NCI-H2029 (cell line): ENCODE results near the gene APOBEC3H.
"Not testable (repeated sequence)": the region's sequence is repeated elsewhere in the genome, so short reads cannot be mapped to it uniquely, and the experiment has no call there.

Experiments
- DNase-seq: peaks from one replicate; lab custom pipeline; 2025; lab: John Stamatoyannopoulos, UW

Gene APOBEC3H

DNA sequence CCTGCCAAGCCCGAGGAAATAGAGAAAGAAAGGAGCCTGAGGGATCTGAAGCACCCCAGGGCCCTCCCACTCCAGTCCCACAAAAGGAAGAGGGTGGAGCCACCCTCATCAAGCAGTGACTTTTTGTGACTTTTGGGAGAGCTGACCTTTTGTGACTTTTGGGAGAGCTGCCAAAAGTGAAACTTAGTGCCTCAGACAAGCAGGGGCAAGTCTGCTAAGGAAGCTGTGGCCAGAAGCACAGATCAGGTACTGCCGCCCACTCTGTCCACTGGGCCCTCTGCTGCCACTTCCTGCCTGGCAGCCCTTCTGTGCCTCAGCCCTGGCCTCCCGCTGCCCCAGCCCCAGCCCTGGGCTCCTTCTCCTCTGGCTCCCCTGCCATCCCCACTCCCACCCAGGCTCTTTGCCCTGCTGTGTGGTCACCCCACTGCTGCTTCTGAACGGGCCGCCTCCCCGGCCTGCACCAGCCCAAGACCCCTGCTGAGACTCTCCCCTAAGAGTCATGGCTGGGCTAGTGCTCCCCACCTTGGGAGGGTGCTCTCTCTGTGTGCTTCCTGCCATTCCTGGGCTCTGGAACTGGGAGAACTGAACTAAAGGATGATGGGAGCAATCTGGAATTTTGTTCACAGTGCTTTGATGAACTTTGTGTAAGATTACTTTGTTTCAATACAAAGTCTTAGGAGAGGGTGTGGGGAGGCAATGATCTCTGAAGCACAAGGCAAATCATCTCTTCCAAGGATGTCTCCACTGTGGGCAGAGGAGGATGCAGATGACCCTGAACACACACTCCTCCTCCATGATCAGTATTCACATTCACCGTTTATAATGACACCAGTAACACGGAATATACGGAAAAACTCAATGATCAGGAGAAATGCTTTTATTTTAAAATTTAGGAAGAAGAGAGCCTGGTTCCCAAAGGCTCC is at the start of gene APOBEC3H:
Gene APOBEC3H (plus strand): TSS at position 147 of the 923 bp plus-strand sequence. CDS start 3,035 bp downstream, outside the sequence.
- DNase-seq: no peak

DNA sequence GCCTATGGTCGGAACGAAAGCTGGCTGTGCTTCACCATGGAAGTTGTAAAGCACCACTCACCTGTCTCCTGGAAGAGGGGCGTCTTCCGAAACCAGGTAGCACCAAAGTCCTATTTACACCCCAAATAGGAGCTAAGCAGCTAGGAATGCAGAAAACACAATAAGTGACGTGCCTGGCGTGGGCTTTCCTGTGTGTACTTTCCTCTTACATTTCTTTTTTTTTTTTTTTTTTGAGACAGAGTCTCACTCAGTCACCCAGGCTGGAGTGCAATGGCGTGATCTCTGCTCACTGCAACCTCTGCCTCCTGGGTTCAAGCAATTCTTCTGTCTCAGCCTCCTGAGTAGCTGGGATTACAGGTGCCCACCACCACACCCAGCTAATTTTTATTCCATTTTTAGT is 47.6 kb upstream of the APOBEC3H start:
- not testable (repeated sequence) for DNase-seq

DNA sequence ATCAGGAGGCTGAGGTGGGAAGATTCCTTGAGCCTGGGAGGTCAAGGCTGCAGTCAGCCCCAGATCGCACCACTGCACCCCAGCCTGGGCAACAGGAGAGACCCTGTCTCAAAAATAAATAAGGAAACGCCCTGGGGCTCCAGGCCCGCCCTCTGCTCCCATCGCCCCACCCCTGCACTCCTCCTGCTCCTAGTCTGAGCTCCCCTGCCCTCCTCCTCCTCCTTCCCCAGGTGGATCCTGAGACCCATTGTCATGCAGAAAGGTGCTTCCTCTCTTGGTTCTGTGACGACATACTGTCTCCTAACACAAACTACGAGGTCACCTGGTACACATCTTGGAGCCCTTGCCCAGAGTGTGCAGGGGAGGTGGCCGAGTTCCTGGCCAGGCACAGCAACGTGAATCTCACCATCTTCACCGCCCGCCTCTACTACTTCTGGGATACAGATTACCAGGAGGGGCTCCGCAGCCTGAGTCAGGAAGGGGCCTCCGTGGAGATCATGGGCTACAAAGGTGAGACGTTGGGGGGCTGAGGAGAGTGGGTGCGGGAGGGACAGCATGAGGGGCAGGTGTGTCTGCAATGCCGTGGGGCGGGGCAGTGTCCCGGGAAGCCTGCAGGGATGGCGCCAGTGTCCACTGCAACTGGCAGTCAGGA is 45.1 kb upstream of the APOBEC3H start:
- not testable (repeated sequence) for DNase-seq

DNA sequence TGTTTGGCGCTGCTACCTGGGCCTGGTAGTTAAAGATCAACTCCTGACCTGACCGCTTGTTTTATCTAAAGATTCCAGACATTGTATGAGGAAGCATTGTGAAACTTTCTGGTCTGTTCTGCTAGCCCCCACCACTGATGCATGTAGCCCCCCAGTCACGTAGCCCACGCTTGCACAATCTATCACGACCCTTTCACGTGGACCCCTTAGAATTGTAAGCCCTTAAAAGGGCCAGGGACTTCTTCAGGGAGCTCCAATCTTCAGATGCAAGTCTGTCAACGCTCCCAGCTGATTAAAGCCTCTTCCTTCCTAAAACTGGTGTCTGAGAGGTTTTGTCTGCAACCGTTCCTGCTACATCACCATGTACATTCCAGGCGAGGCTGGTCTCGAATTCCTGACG is 41.4 kb upstream of the APOBEC3H start:
- DNase-seq: no peak

DNA sequence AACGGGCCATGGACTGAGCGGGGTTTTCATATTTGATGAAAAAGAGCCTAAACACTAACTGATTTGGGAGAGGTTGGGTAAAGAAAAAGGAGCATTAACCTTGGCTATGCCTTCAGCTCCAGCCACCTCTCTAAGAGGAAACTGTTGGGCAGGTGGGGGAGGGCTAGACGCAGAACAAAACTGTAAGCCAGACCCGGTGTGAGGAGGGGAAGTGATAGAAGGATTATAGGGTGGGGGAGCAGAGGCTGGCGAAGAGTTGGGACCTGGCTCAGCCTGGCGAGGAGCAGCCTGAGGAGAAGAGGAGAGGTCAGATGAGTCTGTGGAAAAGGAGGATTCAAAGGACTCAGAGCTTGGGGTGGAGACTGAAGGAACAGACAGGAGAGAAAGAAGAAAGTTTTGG is 35.8 kb upstream of the APOBEC3H start:
- DNase-seq: not testable (repeated sequence)

DNA sequence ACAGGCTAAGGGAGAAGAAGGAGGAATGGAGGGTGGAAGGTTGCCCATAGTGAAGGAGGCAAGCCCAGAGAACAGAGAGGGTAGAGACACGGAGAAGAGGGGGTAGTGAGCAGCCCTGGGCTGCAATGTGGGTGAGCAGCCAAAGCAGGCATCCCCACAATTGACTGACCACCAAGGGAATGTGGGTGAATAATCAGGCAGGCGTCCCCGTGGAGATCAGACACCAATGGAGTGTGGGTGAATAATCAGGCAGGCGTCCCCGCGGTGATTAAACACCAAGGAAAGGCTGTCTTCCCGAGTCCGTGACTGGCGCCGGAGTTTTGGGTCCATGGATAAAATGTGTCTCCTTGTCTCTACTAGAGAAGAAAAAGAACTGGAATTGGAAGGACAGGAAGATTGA is 35.1 kb upstream of the APOBEC3H start:
- DNase-seq: not testable (repeated sequence)

DNA sequence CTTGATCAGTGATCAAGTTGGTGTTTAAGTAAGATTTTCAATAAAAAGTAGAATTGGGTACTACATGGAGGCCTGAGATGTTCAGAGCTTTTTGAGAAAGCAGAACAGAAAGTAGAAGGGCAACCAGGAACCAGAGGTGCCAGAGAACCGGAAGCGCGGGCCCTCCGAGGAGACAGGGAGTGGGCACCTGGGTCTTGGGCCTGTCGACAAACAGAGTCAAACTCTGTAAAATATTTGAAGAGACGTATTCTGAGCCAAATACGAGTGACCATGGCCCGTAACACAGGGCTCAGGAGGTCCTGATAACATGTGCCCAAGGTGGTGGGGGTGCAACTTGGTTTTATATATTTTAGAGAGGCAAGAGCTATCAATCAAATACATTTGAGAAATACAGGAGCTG is 33.1 kb upstream of the APOBEC3H start:
- DNase-seq: not testable (repeated sequence)

DNA sequence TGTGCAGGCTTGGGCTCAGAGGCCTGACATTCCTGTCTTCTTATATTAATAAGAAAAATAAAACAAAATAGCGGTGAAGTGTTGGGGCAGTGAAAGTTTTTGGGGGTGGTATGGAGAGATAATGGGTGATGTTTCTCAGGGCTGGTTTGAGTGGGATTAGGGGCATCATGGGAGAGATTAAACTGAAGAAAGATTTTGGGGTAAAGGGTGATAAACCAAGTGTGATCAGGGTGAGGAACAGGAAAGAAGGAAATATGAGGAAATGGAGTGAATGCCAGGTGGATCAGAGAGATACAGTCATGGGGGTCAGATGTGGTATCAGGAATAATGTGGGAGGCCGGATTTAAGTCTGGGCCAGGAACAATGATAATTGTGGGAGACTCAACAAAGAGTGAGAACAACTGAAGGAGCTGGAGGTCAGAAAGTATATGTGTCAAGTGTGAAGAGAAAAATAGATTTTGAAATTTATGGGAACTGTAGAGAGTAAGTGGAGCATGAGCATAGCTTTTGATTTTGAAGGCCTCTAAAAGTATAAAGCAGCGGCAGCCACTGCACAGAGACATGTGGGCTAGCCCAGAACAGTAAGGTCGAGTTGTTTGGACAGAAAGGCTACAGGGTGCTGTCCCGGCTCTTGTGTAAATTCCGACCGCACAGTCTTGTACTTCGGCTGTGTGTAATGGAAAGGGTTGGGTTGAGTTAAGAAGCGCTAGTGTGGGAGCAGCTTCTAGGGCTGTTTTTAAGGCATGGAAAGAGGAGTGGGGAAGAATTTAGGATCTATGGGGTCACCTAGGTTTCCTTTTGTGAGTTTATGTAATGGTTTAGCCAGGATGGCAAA is 30.4 kb upstream of the APOBEC3H start:
- DNase-seq: not testable (repeated sequence)

DNA sequence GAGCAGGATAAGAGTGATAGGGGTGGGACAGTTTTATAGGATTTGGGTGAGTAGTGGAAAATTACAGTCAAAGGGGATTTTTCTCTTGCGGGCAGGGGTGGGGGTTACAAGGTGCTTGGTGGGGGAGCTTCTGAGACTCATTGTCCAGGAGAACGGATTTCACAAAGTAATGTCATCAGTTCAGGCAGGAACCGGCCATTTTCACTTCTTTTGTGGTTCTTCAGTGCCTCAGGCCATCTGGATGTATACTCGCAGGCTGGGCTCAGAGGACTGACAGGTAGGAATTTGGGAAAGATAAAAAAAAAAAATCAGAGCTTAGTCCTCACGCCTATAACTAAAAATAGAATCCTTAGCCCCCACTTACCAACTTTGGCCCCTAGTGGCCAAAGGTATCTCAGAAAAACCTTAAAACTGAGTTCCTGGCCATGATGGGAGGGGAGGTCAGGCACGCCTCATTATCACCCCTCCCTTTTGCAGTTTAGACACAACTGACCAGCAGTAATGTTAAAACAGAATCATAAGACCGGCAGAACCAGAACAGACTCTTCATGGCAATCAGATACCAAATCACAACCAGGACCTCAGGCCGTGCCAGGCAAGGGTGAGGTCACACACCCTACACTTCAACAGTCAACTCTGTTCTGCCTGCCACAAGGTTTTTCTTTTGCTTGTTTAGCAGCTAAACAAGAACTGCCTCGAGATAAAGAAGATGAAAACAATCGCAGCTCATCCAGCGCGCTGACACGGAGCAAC is 28.8 kb upstream of the APOBEC3H start:
- no peak for DNase-seq

DNA sequence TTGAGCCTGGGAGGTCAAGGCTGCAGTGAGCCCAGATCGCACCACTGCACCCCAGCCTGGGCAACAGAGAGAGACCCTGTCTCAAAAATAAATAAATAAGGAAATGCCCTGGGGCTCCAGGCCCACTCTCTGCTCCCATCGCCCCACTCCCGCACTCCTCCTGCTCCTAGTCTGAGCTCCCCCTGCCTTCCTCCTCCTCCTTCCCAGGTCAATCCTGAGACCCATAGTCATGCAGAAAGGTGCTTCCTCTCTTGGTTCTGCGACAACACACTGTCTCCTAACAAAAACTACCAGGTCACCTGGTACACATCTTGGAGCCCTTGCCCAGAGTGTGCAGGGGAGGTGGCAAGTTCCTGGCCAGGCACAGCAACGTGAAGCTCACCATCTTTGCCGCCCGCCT is 26.9 kb upstream of the APOBEC3H start:
- DNase-seq: no peak

DNA sequence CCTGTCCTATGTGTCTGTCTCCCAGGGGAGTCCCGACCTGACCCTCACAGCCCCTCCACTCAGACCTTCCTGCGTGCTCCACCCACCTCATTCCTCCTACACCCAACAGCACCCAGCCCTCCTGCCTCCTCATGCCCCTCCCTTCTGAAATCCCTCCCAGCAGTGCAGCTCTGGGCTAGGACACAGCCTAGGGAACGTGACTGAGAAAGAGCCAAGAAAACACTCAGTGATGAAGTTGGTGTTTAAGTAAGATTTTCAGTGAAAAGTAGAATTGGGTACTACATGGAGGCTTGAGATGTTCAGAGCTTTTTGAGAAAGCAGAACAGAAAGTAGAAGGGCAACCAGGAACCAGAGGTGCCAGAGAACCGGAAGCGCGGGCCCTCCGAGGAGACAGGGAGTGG is 24.5 kb upstream of the APOBEC3H start:
- not testable (repeated sequence) for DNase-seq

DNA sequence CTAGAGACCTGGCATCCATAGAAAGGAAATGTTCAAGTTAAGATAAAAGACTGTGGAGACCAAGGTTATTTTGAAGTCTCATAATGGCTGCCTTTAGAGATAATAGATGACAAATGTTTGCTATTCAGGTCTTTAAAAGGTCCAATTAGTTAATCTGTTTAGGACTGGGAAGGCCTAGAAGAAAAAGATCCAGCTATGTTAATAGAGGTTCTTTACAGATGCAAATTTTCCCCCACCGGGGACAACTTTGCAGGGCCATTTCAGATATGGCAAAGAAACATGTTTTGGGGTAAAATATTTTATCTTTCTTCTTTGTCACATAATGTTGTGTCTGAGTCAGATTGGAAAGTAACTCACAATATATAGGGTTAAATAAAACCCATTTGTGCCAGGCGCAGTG is 23.1 kb upstream of the APOBEC3H start:
- DNase-seq: no peak

DNA sequence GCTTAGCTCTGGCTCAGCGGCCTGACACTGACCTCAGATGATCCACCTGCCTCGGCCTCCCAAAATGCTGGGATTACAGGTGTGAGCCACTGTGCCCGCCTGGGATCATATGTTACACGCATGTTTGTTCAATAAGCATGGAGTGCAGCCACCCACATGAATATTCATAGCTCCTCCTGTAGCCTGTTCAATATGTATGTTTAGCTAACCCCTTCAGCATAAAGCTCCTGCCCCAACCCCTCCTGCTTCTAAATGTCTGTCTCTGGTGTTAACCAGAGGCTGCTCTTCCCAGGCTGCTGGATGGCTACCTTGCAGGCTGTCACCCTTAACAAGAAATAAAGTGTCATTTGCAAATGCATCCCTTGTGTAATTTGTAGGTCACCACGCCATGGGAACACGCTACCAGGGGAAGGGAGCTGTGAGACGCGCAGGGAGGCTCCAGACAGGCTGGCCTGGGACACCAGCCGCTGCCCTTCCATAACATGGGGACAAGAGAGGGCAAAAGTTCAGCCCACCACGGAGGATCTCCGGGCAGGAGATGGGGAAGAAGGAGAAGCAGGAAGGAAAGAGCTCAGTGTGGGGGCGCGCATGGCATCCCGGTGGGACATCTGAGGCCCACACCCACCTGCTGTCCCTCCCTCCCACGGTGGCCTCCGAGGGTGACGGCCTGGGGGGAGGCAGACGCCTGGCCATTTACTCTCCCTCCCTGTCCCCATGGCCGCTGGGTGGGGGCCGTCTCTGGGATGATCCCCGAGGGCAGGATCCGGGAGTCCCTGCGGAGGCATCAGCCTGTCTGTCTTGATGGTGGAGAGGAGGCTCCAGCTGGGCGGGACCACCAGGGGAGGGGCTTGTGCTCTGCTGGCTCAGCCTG is 20.7 kb upstream of the APOBEC3H start:
- not testable (repeated sequence) for DNase-seq

DNA sequence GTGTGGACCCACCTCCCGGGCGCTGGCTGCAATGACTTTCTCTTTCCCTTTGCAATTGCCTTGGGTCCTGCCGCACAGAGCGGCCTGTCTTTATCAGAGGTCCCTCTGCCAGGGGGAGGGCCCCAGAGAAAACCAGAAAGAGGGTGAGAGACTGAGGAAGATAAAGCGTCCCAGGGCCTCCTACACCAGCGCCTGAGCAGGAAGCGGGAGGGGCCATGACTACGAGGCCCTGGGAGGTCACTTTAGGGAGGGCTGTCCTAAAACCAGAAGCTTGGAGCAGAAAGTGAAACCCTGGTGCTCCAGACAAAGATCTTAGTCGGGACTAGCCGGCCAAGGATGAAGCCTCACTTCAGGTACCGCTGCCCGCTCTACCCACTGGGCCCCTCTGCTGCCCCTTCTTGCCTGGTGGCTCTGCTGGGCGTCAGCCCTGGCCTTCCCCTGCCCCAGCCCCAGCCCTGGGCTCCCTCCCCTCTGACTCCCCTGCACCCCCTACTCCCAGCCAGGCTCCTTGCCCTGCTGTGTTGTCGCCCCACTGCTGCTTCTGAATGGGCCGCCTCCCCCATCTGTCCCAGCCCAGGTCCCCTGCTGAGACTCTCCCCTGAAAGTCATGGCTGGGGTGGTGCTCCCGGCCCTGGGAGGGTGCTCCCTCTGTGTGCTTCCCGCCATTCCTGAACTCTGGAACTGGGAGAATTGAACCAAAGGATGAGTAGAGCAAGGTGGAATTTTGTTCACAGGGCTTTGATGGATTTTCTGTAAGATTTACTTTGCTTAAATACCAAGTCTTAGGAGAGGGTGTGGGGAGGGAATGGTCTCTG is 19.8 kb upstream of the APOBEC3H start, which contains the start of gene APOBEC3G:
Gene APOBEC3G (plus strand): TSS at position 250 of the 815 bp plus-strand sequence. CDS start 87 bp downstream, at position 337.
- DNase-seq: not testable (repeated sequence)

DNA sequence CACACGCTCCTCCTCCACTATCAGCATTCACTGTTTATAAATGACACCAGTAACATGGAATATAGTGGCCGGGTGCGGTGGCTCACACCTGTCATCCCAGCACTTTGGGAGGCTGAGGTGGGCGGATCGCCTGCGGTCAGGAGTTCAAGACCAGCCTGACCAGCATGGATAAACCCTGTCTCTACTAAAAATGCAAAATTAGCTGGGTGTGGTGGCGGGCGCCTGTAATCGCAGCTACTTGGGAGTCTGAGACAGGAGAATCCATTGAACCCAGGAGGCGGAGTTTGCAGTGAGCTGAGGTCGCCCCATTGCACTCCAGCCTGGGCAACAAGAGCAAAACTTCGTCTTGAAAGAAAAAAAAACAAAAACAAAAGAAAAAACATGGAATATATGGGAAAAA is 19.1 kb upstream of the APOBEC3H start:
- not testable (repeated sequence) for DNase-seq

DNA sequence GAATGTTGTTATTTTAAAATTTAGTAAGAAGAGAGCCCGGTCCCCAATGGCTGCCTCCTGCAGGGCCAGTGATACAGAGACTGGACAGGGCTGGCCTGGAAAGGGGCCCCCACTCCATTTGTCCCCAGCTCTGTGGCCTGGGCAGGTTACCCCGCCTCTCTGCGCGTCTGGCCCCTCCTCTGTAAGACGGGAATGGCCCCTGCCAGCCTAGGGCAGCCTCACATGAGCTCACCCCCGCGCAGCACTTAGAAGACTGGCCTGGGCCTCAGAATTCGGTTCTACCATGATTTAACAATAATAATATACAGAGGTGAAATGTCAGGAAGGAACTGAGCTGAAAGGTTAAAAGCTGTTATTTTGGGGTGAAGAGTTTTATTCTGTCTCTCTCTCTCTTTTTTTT is 18.7 kb upstream of the APOBEC3H start:
- DNase-seq: no peak

DNA sequence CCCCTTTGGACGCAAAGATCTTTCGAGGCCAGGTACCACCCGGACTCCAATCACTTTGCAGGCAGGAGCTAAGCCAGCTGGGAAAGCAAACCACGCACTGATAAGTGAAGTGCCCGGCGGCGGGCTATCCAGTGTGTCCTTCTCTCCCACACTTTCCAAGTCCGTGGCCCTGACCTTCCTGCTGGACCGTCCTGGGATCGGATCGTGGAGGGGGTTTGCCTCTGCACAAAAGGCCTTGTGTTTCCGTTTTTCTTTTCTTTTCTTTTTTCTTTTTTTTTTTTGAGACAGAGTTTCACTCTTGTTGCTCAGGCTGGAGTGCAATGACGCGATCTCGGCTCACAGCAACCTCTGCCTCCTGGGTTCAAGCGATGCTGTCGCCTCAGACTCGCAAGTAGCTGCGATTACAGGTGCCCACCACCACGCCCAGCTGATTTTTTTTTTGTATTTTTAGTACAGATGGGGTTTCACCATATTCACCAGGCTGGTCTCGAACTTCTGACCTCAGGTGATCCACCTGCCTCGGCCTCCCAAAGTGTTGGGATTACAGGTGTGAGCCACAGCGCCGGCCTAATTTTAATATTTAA is 17.9 kb upstream of the APOBEC3H start:
- not testable (repeated sequence) for DNase-seq

DNA sequence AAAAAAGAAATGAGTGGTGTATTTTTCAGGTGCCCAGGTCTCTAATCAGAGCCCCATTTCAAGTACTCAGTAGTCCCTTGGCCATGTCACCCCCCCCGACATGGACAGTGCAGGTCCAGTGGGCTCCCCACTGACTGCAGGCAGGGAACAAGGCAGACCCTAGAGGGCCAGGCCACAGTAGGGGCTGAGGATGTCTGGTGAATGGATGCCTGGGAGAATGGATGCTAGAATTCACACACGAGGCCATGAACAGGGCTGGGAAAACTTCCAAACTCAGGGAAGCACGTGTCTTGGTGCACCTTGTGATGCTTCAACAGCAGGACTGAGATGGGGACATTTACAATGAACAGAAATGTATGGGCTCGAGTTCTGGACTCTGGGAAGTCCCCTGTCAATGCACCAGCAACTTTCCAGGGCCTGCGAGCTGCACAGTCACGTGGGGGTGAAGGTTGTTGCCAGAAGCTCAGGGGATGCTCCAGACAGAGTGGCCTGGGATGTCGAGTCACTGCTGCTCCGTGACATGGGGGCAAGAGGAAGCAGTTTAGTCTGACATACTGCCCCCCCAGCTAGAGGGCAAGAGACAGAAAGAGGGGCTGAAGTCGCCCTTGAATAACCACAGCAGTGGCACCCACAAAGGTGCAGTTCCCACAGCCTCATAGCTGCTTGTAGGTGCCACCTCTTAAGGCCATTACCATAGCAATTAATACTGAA is 16.8 kb upstream of the APOBEC3H start:
- DNase-seq: no peak
